Esophagus squamous epithelium (tissue), 4 donors: ENCODE measurements around the gene CST3.

Experiments
- CTCF ChIP-seq, 6 experiments: fragments of 450-650 bp in 4 of 6; fragments of 200-600 bp in 2 of 6; sonication (generic) in 2 of 6; IDR thresholded peaks; one replicate each; pipeline ENCODE4 v1.5.1; 2016 to 2019; ENCODE audit warnings: antibody characterized with exemption in 6 of 6, mild to moderate bottlenecking in 4 of 6, moderate library complexity in 4 of 6
- POLR2A ChIP-seq, 4 donors: fragments of 450-650 bp; IDR thresholded peaks; one replicate each; pipeline ENCODE4 v1.6.1; 2017; ENCODE audit warnings: antibody characterized with exemption in 4 of 4, mild to moderate bottlenecking in 4 of 4, moderate library complexity in 3 of 4

- TF ChIP-seq CTCF (IDR thresholded peaks at IDR 0.05) = no peak
- TF ChIP-seq POLR2A (IDR thresholded peaks at IDR 0.05) = no peak
Observed at GRCh38 chr20:23631981-23632710, 5.6 kb downstream of the CST3 start.
